ENCODE results near the gene DCAF8L2.
"Not testable (repeated sequence)": the region's sequence is repeated elsewhere in the genome, so short reads cannot be mapped to it uniquely, and the experiment has no call there.

DCAF8L2 gene

GRCh38 chrX:27590044-27590443 is at the start of gene DCAF8L2:
DCAF8L2 (plus strand) TSS chrX:27590344; CDS start chrX:27746896, 156,552 bp downstream.
- Histone ChIP-seq H3K4me1 (ENCODE audit: control insufficient read depth, insufficient read depth, low read length) (no peaks in the 10 kb centered on the region), H3K9me3 (ENCODE audit: control insufficient read depth, insufficient read depth, low read length) (no peaks in the 10 kb centered on the region), H3K9ac (ENCODE audit: low read depth, low read length) (no peak within 1 kb of the TSS), H3K4me3 (ENCODE audit: low read depth, low read length) (no peak within 1 kb of the TSS), H3K36me3 (ENCODE audit: control insufficient read depth, insufficient read depth, low read length) (no peaks in the 10 kb centered on the region), H3K27me3 (ENCODE audit: control insufficient read depth, insufficient read depth, low read length) (peaks cover 7% of the 10 kb centered on the region)

- H3K9me3 ChIP-seq (ENCODE audit: control insufficient read depth, insufficient read depth, low read length); H3K4me3 ChIP-seq (ENCODE audit: low read depth, low read length); H3K4me1 ChIP-seq (ENCODE audit: control insufficient read depth, insufficient read depth, low read length); H3K36me3 ChIP-seq (ENCODE audit: control insufficient read depth, insufficient read depth, low read length); H3K27me3 ChIP-seq (ENCODE audit: control insufficient read depth, insufficient read depth, low read length); H3K9ac ChIP-seq (ENCODE audit: low read depth, low read length): not testable (repeated sequence)
These were observed 49.0 kb upstream of the DCAF8L2 start for GRCh38 chrX:27541161-27541560.

- Histone ChIP-seq H3K4me1 (ENCODE audit: control insufficient read depth, insufficient read depth, low read length) (no peaks in the 10 kb centered on the region), H3K9ac (ENCODE audit: low read depth, low read length) (no peak overlapping the region), H3K4me3 (ENCODE audit: low read depth, low read length) (no peak overlapping the region), H3K36me3 (ENCODE audit: control insufficient read depth, insufficient read depth, low read length) (no peaks in the 10 kb centered on the region), H3K9me3 (ENCODE audit: control insufficient read depth, insufficient read depth, low read length) (peaks cover 3% of the 10 kb centered on the region), H3K27me3 (ENCODE audit: control insufficient read depth, insufficient read depth, low read length) (no peaks in the 10 kb centered on the region)
These were observed 41.5 kb upstream of the DCAF8L2 start for GRCh38 chrX:27548624-27549023.

- Histone ChIP-seq H3K9ac (ENCODE audit: low read depth, low read length) (no peak overlapping the region), H3K27me3 (ENCODE audit: control insufficient read depth, insufficient read depth, low read length) (no peaks in the 10 kb centered on the region), H3K36me3 (ENCODE audit: control insufficient read depth, insufficient read depth, low read length) (no peaks in the 10 kb centered on the region), H3K4me1 (ENCODE audit: control insufficient read depth, insufficient read depth, low read length) (no peaks in the 10 kb centered on the region), H3K9me3 (ENCODE audit: control insufficient read depth, insufficient read depth, low read length) (peaks cover 3% of the 10 kb centered on the region), H3K4me3 (ENCODE audit: low read depth, low read length) (no peak overlapping the region)
These were observed 40.5 kb upstream of the DCAF8L2 start for GRCh38 chrX:27549688-27550087.

- H3K9me3 ChIP-seq (ENCODE audit: control insufficient read depth, insufficient read depth, low read length), result no peaks in the 10 kb centered on the region
- no peak overlapping the region for H3K9ac ChIP-seq (ENCODE audit: low read depth, low read length)
- no peaks in the 10 kb centered on the region for H3K36me3 ChIP-seq (ENCODE audit: control insufficient read depth, insufficient read depth, low read length)
- H3K4me3 ChIP-seq (ENCODE audit: low read depth, low read length), result no peak overlapping the region
- H3K27me3 ChIP-seq (ENCODE audit: control insufficient read depth, insufficient read depth, low read length), result no peaks in the 10 kb centered on the region
- H3K4me1 ChIP-seq (ENCODE audit: control insufficient read depth, insufficient read depth, low read length), result no peaks in the 10 kb centered on the region
These were observed 34.6 kb upstream of the DCAF8L2 start for GRCh38 chrX:27555514-27555913.

GRCh38 chrX:27565992-27566391 is 24.2 kb upstream of the DCAF8L2 start:
- H3K4me3 ChIP-seq (ENCODE audit: low read depth, low read length), result no peak overlapping the region
- no peak overlapping the region for H3K9ac ChIP-seq (ENCODE audit: low read depth, low read length)
- no peaks in the 10 kb centered on the region for H3K27me3 ChIP-seq (ENCODE audit: control insufficient read depth, insufficient read depth, low read length)
- no peaks in the 10 kb centered on the region for H3K36me3 ChIP-seq (ENCODE audit: control insufficient read depth, insufficient read depth, low read length)
- no peaks in the 10 kb centered on the region for H3K9me3 ChIP-seq (ENCODE audit: control insufficient read depth, insufficient read depth, low read length)
- no peaks in the 10 kb centered on the region for H3K4me1 ChIP-seq (ENCODE audit: control insufficient read depth, insufficient read depth, low read length)

GRCh38 chrX:27571164-27571563 is 19.0 kb upstream of the DCAF8L2 start:
- Histone ChIP-seq H3K4me1 (ENCODE audit: control insufficient read depth, insufficient read depth, low read length) (no peaks in the 10 kb centered on the region), H3K9ac (ENCODE audit: low read depth, low read length) (no peak overlapping the region), H3K27me3 (ENCODE audit: control insufficient read depth, insufficient read depth, low read length) (no peaks in the 10 kb centered on the region), H3K9me3 (ENCODE audit: control insufficient read depth, insufficient read depth, low read length) (no peaks in the 10 kb centered on the region), H3K36me3 (ENCODE audit: control insufficient read depth, insufficient read depth, low read length) (no peaks in the 10 kb centered on the region), H3K4me3 (ENCODE audit: low read depth, low read length) (no peak overlapping the region)

- Histone ChIP-seq H3K4me3 (ENCODE audit: low read depth, low read length) (no peak overlapping the region), H3K27me3 (ENCODE audit: control insufficient read depth, insufficient read depth, low read length) (no peaks in the 10 kb centered on the region), H3K4me1 (ENCODE audit: control insufficient read depth, insufficient read depth, low read length) (no peaks in the 10 kb centered on the region), H3K9me3 (ENCODE audit: control insufficient read depth, insufficient read depth, low read length) (no peaks in the 10 kb centered on the region), H3K36me3 (ENCODE audit: control insufficient read depth, insufficient read depth, low read length) (no peaks in the 10 kb centered on the region), H3K9ac (ENCODE audit: low read depth, low read length) (no peak overlapping the region)
These were observed 14.6 kb upstream of the DCAF8L2 start for GRCh38 chrX:27575565-27575964.

GRCh38 chrX:27583976-27584375 is 6.2 kb upstream of the DCAF8L2 start:
- Histone ChIP-seq H3K9ac (ENCODE audit: low read depth, low read length) (no peak overlapping the region), H3K9me3 (ENCODE audit: control insufficient read depth, insufficient read depth, low read length) (no peaks in the 10 kb centered on the region), H3K4me3 (ENCODE audit: low read depth, low read length) (no peak overlapping the region), H3K27me3 (ENCODE audit: control insufficient read depth, insufficient read depth, low read length) (peaks cover 22% of the 10 kb centered on the region), H3K36me3 (ENCODE audit: control insufficient read depth, insufficient read depth, low read length) (no peaks in the 10 kb centered on the region), H3K4me1 (ENCODE audit: control insufficient read depth, insufficient read depth, low read length) (no peaks in the 10 kb centered on the region)

GRCh38 chrX:27591938-27592337 is 1.8 kb downstream of the DCAF8L2 start:
- Histone ChIP-seq H3K4me1 (ENCODE audit: control insufficient read depth, insufficient read depth, low read length) (no peaks in the 10 kb centered on the region), H3K9ac (ENCODE audit: low read depth, low read length) (no peak overlapping the region), H3K9me3 (ENCODE audit: control insufficient read depth, insufficient read depth, low read length) (no peaks in the 10 kb centered on the region), H3K27me3 (ENCODE audit: control insufficient read depth, insufficient read depth, low read length) (no peaks in the 10 kb centered on the region), H3K36me3 (ENCODE audit: control insufficient read depth, insufficient read depth, low read length) (no peaks in the 10 kb centered on the region), H3K4me3 (ENCODE audit: low read depth, low read length) (no peak overlapping the region)

- H3K9ac ChIP-seq (ENCODE audit: low read depth, low read length), result no peak overlapping the region
- H3K4me3 ChIP-seq (ENCODE audit: low read depth, low read length), result no peak overlapping the region
- no peaks in the 10 kb centered on the region for H3K27me3 ChIP-seq (ENCODE audit: control insufficient read depth, insufficient read depth, low read length)
- H3K36me3 ChIP-seq (ENCODE audit: control insufficient read depth, insufficient read depth, low read length), result no peaks in the 10 kb centered on the region
- H3K9me3 ChIP-seq (ENCODE audit: control insufficient read depth, insufficient read depth, low read length), result no peaks in the 10 kb centered on the region
- no peaks in the 10 kb centered on the region for H3K4me1 ChIP-seq (ENCODE audit: control insufficient read depth, insufficient read depth, low read length)
These were observed 7.4 kb downstream of the DCAF8L2 start for GRCh38 chrX:27597508-27597907.

GRCh38 chrX:27598312-27598711 is 8.2 kb downstream of the DCAF8L2 start:
- H3K27me3 ChIP-seq (ENCODE audit: control insufficient read depth, insufficient read depth, low read length), result no peaks in the 10 kb centered on the region
- H3K36me3 ChIP-seq (ENCODE audit: control insufficient read depth, insufficient read depth, low read length), result no peaks in the 10 kb centered on the region
- H3K9ac ChIP-seq (ENCODE audit: low read depth, low read length), result no peak overlapping the region
- no peak overlapping the region for H3K4me3 ChIP-seq (ENCODE audit: low read depth, low read length)
- H3K4me1 ChIP-seq (ENCODE audit: control insufficient read depth, insufficient read depth, low read length), result no peaks in the 10 kb centered on the region
- no peaks in the 10 kb centered on the region for H3K9me3 ChIP-seq (ENCODE audit: control insufficient read depth, insufficient read depth, low read length)

- Histone ChIP-seq H3K9ac (ENCODE audit: low read depth, low read length) (no peak overlapping the region), H3K4me3 (ENCODE audit: low read depth, low read length) (no peak overlapping the region), H3K36me3 (ENCODE audit: control insufficient read depth, insufficient read depth, low read length) (no peaks in the 10 kb centered on the region), H3K4me1 (ENCODE audit: control insufficient read depth, insufficient read depth, low read length) (no peaks in the 10 kb centered on the region), H3K9me3 (ENCODE audit: control insufficient read depth, insufficient read depth, low read length) (no peaks in the 10 kb centered on the region), H3K27me3 (ENCODE audit: control insufficient read depth, insufficient read depth, low read length) (no peaks in the 10 kb centered on the region)
These were observed 9.8 kb downstream of the DCAF8L2 start for GRCh38 chrX:27599928-27600327.

Measured in iPS-15b (cell line).